Ovary (tissue), 3 donors: ENCODE data around the gene PKN2.

Experiments
- CTCF ChIP-seq, 3 donors: fragments of 450-650 bp in 2 of 3; fragments of 200-600 bp in 1 of 3; IDR thresholded peaks; one replicate each; pipeline versions ENCODE4 v1.5.1 to v1.8.0; 2016 to 2022; ENCODE audit warnings: antibody characterized with exemption in 3 of 3, mild to moderate bottlenecking in 1 of 3
- EP300 ChIP-seq: sonication (generic); formaldehyde crosslinking; IDR thresholded peaks from one replicate; pipeline ENCODE4 v1.6.1; 2017; ENCODE audit warnings: antibody characterized with exemption
- POLR2A ChIP-seq: fragments of 450-650 bp; IDR thresholded peaks from one replicate; pipeline ENCODE4 v1.6.1; 2017; ENCODE audit warnings: antibody characterized with exemption, mild to moderate bottlenecking, moderate library complexity
- donor health status: DM: no; HTN: no; CAD: no.

- TF ChIP-seq CTCF (IDR thresholded peaks at IDR 0.05) (no peak), POLR2A (no peak), EP300 (no peak)
These were observed 13.4 kb downstream of the PKN2 start for GRCh38 chr1:88697503-88697902.
